Endothelial cell (in vitro differentiated cells): Measurements from ENCODE around the gene RNU1-2. TPM values are rescaled to one million over a fixed set of nuclear protein-coding genes. Genes with fewer than 3 reads are reported as not detected.
"Not testable (repeated sequence)": the region's sequence is repeated elsewhere in the genome, so short reads cannot be mapped to it uniquely, and the experiment has no call there.

ENCODE experiments used
- DNase-seq: peaks from one replicate; pipeline ENCODE4 v3.0.0; 2021; ENCODE audit warnings: low spot score
- H3K27ac Mint-ChIP-seq: one replicate; pipeline ENCODE4 v1.8.0; 2021; ENCODE audit warnings: mixed read lengths, inconsistent platforms; ENCODE audit not compliant: unreplicated experiment
- H3K27me3 Mint-ChIP-seq: one replicate; pipeline ENCODE4 v1.8.0; 2021; ENCODE audit warnings: mild to moderate bottlenecking, moderate library complexity, mixed read lengths, inconsistent platforms; ENCODE audit not compliant: unreplicated experiment
- H3K36me3 Mint-ChIP-seq: one replicate; pipeline ENCODE4 v1.8.0; 2021; ENCODE audit warnings: mild to moderate bottlenecking, low read depth, mixed read lengths, inconsistent platforms; ENCODE audit not compliant: unreplicated experiment
- H3K4me1 Mint-ChIP-seq: one replicate; pipeline ENCODE4 v1.8.0; 2021; ENCODE audit warnings: mild to moderate bottlenecking, mixed read lengths, inconsistent platforms; ENCODE audit not compliant: unreplicated experiment
- H3K4me3 Mint-ChIP-seq: one replicate; pipeline ENCODE4 v1.8.0; 2021; ENCODE audit warnings: mild to moderate bottlenecking, mixed read lengths, inconsistent platforms; ENCODE audit not compliant: unreplicated experiment
- H3K9me3 Mint-ChIP-seq: one replicate; pipeline ENCODE4 v1.8.0; 2021; ENCODE audit warnings: mixed read lengths, inconsistent platforms; ENCODE audit not compliant: unreplicated experiment
- microRNA-seq: library from miRNA; unstranded; fragments of <30 nt; microRNA quantifications from one replicate; pipeline ENCODE4, GENCODE V29; 2020; ENCODE audit not compliant: unreplicated experiment
- total RNA-seq: library from RNA; stranded (reverse); fragmentation: NEBNext Ultra II Directional; extraction: Animal tissue kit (Norgen Biotek cat#: 25700); gene quantifications from one replicate; pipeline ENCODE4 v1.2.1, GENCODE V29; 2021; ENCODE audit not compliant: unreplicated experiment
- TF ChIP-seq, protein P1 (sequence below): fragments of 200-600 bp; sonication (generic); IDR thresholded peaks from one replicate; pipeline ENCODE4 v1.5.0; 2021; ENCODE audit warnings: antibody characterized with exemption; ENCODE audit not compliant: unreplicated experiment

Gene RNU1-2
- total RNA-seq, 1 donor from 2014 or later: 3,428 TPM

DNA sequence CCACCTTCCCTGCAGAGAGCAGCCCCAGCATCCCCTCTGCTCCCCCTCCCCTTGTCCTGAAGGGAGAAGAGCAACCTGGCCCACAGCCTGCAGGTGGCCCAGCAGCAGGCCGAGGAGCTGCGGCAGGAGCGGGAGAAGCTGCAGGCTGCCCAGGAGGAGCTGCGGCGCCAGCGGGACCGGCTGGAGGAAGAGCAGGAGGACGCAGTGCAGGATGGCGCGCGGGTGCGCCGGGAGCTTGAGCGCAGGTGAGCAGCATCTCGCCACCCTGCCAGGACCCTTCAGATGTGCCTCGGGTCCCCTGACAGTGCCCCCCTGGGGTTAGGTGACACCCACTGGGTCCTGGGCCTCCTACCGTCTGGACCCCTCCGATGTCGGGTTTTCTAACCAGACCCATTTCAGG, 48.3 kb downstream of the RNU1-2 start:
- no peaks in the 10 kb centered on the region for H3K9me3 Mint-ChIP-seq
- peaks cover 13% of the 10 kb centered on the region for H3K36me3 Mint-ChIP-seq
- DNase-seq: no peak
- no peaks in the 10 kb centered on the region for H3K4me1 Mint-ChIP-seq
- TF ChIP-seq, protein P1, sequence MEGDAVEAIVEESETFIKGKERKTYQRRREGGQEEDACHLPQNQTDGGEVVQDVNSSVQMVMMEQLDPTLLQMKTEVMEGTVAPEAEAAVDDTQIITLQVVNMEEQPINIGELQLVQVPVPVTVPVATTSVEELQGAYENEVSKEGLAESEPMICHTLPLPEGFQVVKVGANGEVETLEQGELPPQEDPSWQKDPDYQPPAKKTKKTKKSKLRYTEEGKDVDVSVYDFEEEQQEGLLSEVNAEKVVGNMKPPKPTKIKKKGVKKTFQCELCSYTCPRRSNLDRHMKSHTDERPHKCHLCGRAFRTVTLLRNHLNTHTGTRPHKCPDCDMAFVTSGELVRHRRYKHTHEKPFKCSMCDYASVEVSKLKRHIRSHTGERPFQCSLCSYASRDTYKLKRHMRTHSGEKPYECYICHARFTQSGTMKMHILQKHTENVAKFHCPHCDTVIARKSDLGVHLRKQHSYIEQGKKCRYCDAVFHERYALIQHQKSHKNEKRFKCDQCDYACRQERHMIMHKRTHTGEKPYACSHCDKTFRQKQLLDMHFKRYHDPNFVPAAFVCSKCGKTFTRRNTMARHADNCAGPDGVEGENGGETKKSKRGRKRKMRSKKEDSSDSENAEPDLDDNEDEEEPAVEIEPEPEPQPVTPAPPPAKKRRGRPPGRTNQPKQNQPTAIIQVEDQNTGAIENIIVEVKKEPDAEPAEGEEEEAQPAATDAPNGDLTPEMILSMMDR: no peak
- no peak overlapping the region for H3K4me3 Mint-ChIP-seq
- H3K27ac Mint-ChIP-seq: no peak overlapping the region
- peaks cover 15% of the 10 kb centered on the region for H3K27me3 Mint-ChIP-seq

DNA sequence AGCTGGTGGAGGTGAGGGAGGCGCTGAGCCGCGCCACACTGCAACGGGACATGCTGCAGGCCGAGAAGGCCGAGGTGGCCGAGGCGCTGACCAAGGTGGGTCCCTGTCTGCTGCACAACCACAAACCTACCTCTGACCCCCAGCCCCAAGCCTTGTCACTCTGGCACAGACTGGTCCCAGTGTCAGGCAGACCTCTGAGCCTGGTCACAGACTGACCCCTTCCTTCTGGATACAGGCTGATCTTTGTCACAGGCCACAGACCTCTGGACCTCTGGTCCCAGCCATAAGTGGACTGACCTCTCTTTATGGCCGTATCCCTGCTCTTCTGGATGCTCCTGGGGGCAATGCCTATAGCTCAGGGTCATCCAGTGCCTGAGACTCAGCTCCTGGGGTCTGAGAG, 49.7 kb downstream of the RNU1-2 start:
- H3K9me3 Mint-ChIP-seq, DNase-seq, H3K4me1 Mint-ChIP-seq, H3K27ac Mint-ChIP-seq, H3K4me3 Mint-ChIP-seq: not testable (repeated sequence)
- Mint-ChIP-seq H3K36me3 (peaks cover 13% of the 10 kb centered on the region), H3K27me3 (peaks cover 12% of the 10 kb centered on the region)

Small RNAs within 50 kb of the gene (microRNA-seq; reads per million reads assigned to microRNA genes)
- gene MIR3675: not detected

Other genes with a start within 250 kb of the RNU1-2 start
- gene RNU1-3, start 229.0 kb upstream of the RNU1-2 start, total RNA-seq: 3,428 TPM
- 3,428 TPM for gene RNU1-4, start 155.5 kb upstream of the RNU1-2 start, total RNA-seq
- gene CROCC, start 26.0 kb downstream of the RNU1-2 start, total RNA-seq: 38.9 TPM
- gene MFAP2, start 84.6 kb downstream of the RNU1-2 start, total RNA-seq: 154 TPM
- gene ATP13A2, start 115.9 kb downstream of the RNU1-2 start, total RNA-seq: 55.6 TPM
- gene SDHB, start 158.1 kb downstream of the RNU1-2 start, total RNA-seq: 44.9 TPM
- 0.28 TPM for gene PADI2, start 223.5 kb downstream of the RNU1-2 start, total RNA-seq